Ectodermal cell (in vitro differentiated cells): ENCODE data around the gene RNF25.

Source experiments
- H3K27ac ChIP-seq: 2 replicates; pipeline ENCODE4 v1.7.0; 2013; ENCODE audit warnings: mild to moderate bottlenecking, low read depth, low read length; ENCODE audit not compliant: insufficient read depth, poor library complexity, severe bottlenecking
- H3K27me3 ChIP-seq: 2 replicates; pipeline ENCODE4 v1.7.0; 2013; ENCODE audit warnings: mild to moderate bottlenecking, low read length; ENCODE audit not compliant: insufficient read depth, control insufficient read depth, poor library complexity, severe bottlenecking
- H3K36me3 ChIP-seq: one replicate; pipeline ENCODE4 v1.7.0; 2013; ENCODE audit warnings: low read length; ENCODE audit not compliant: control insufficient read depth, insufficient read depth
- H3K4me1 ChIP-seq: one replicate; pipeline ENCODE4 v1.7.0; 2013; ENCODE audit warnings: low read length; ENCODE audit not compliant: control insufficient read depth, insufficient read depth
- H3K4me3 ChIP-seq: 2 replicates; pipeline ENCODE4 v1.7.0; 2013; ENCODE audit warnings: low read depth, low read length, control low read depth; ENCODE audit not compliant: insufficient read depth
- H3K9me3 ChIP-seq: 2 replicates; pipeline ENCODE4 v1.7.0; 2013; ENCODE audit warnings: mild to moderate bottlenecking, low read length, moderate library complexity; ENCODE audit not compliant: control insufficient read depth
- WGBS, 2 experiments: methylation state at CpG; one replicate each; pipeline ENCODE4 v1.1.7; 2013; ENCODE audit warnings: missing lambda C conversion rate in 2 of 2; 5-methylcytosine and 5-hydroxymethylcytosine counted together

Gene RNF25

DNA sequence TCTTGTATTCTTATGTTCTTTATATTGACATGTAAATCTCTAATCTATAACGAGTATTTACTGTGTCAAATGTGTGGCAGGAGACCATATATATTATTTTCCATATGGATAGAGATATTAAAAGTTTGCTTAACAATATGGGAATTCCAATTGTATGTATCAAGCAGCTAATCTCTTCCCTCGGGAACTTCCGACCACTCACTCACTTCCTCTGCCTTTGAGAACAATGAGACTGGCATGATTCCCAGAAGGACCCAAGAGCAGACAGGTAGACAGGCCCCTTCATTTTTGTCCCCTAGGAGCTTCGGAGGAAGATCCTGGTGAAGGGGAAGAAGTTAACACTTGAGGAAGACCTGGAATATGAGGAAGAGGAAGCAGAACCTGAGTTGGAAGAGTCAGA, 40.0 kb downstream of the RNF25 start:
- Histone ChIP-seq H3K4me1 (no peaks in the 10 kb centered on the region), H3K27ac (no peak overlapping the region), H3K27me3 (no peaks in the 10 kb centered on the region), H3K9me3 (no peaks in the 10 kb centered on the region), H3K36me3 (peaks cover 22% of the 10 kb centered on the region), H3K4me3 (no peak overlapping the region)
- 87 to 89% methylated on average over 3 of the region's 4 CpGs for WGBS, 2 experiments

- Histone ChIP-seq H3K4me3 (no peak overlapping the region), H3K36me3 (no peaks in the 10 kb centered on the region), H3K9me3 (no peaks in the 10 kb centered on the region), H3K4me1 (no peaks in the 10 kb centered on the region), H3K27me3 (no peaks in the 10 kb centered on the region), H3K27ac (no peak overlapping the region)
- 97% methylated on average over 4 of the region's 4 CpGs for WGBS, 2 experiments
Observed at GRCh38 chr2:218627939-218628338, 43.9 kb downstream of the RNF25 start.

GRCh38 chr2:218626369-218626768, 45.4 kb downstream of the RNF25 start:
- WGBS, 2 experiments = 95 to 97% methylated on average over 4 of the region's 4 CpGs
- H3K36me3 ChIP-seq = no peaks in the 10 kb centered on the region
- no peaks in the 10 kb centered on the region for H3K9me3 ChIP-seq
- H3K27ac ChIP-seq = no peak overlapping the region
- H3K27me3 ChIP-seq = no peaks in the 10 kb centered on the region
- no peaks in the 10 kb centered on the region for H3K4me1 ChIP-seq
- no peak overlapping the region for H3K4me3 ChIP-seq

- H3K4me3 ChIP-seq = no peak overlapping the region
- no peaks in the 10 kb centered on the region for H3K36me3 ChIP-seq
- no peak overlapping the region for H3K27ac ChIP-seq
- H3K27me3 ChIP-seq = no peaks in the 10 kb centered on the region
- 93% methylated on average over 3 of the region's 3 CpGs for WGBS, 2 experiments
- no peaks in the 10 kb centered on the region for H3K4me1 ChIP-seq
- H3K9me3 ChIP-seq = no peaks in the 10 kb centered on the region
Observed at GRCh38 chr2:218623366-218623705, 48.5 kb downstream of the RNF25 start.

DNA sequence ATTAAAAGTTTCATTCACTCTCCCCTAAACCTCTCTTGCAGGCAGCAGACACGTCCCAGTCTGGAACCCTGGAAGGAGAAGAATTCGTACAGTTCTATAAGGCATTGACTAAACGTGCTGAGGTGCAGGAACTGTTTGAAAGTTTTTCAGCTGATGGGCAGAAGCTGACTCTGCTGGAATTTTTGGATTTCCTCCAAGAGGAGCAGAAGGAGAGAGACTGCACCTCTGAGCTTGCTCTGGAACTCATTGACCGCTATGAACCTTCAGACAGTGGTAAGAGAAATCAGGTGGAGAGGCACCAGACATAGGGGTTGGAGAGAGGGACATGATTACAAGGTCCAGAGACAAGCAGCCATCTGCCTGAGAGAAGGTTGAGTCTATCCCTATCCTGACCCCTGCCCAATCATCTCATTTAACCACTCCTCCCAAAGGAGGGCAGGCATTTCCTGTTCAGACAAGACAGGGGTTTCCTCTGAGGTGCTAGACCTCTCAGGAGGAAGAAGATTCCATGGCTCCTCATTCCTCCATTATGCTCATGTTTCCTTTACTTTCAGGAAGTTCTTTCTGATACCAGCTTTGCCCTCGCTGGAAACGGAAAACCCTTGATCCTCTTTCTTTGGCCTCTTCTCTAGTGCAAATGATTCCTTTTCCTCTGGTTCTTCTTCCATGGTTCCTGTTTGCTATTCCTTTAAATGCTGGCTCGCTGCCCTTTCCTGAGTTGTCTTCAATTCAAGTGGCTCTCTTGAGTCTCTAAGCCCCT, 49.0 kb downstream of the RNF25 start:
- H3K27me3 ChIP-seq = no peaks in the 10 kb centered on the region
- no peak overlapping the region for H3K4me3 ChIP-seq
- no peaks in the 10 kb centered on the region for H3K36me3 ChIP-seq
- no peaks in the 10 kb centered on the region for H3K9me3 ChIP-seq
- WGBS, 2 experiments = 91 to 92% methylated on average over 7 of the region's 7 CpGs
- H3K4me1 ChIP-seq = no peaks in the 10 kb centered on the region
- H3K27ac ChIP-seq = no peak overlapping the region

DNA sequence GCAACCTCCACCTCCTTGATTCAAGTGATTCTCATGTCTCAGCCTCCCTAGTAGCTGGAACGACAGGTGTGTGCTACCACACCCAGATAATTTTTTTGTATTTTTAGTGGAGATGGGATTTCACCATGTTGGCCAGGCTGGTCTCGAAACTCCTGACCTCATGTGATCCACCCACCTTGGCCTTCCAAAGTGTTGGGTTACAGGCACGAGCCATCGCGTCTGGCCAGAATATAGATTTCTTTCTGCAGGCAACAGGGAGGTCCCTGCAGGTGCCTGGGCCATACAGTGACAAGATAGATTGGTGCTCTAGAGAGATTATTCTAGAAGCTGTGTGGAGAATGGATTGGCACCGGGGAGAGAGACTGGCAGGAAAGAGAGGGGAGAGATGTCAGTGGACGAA, 50.8 kb downstream of the RNF25 start:
- no peak overlapping the region for H3K4me3 ChIP-seq
- H3K9me3 ChIP-seq = no peaks in the 10 kb centered on the region
- H3K4me1 ChIP-seq = no peaks in the 10 kb centered on the region
- H3K27ac ChIP-seq = no peak overlapping the region
- H3K36me3 ChIP-seq = no peaks in the 10 kb centered on the region
- H3K27me3 ChIP-seq = no peaks in the 10 kb centered on the region
- 77 to 78% methylated on average over 6 to 7 of the region's 7 CpGs for WGBS, 2 experiments

- Histone ChIP-seq H3K4me3 (no peak overlapping the region), H3K27ac (no peak overlapping the region), H3K27me3 (no peaks in the 10 kb centered on the region), H3K9me3 (no peaks in the 10 kb centered on the region), H3K4me1 (no peaks in the 10 kb centered on the region), H3K36me3 (no peaks in the 10 kb centered on the region)
- WGBS, 2 experiments = 88 to 92% methylated on average over 9 of the region's 9 CpGs
Observed at GRCh38 chr2:218618102-218618860, 53.5 kb downstream of the RNF25 start.

- no peaks in the 10 kb centered on the region for H3K36me3 ChIP-seq
- H3K9me3 ChIP-seq = no peaks in the 10 kb centered on the region
- no peaks in the 10 kb centered on the region for H3K4me1 ChIP-seq
- no peaks in the 10 kb centered on the region for H3K27me3 ChIP-seq
- no peak overlapping the region for H3K27ac ChIP-seq
- H3K4me3 ChIP-seq = no peak overlapping the region
- 91% methylated on average over 6 of the region's 6 CpGs for WGBS, 2 experiments
Observed at GRCh38 chr2:218615868-218616315, 55.9 kb downstream of the RNF25 start.
